UCSD-AML1 (cell line): ENCODE measurements around the gene MMP24OS.

Experiments
- DNase-seq: peaks from one replicate; lab custom pipeline; 2025; ENCODE audit not compliant: unreplicated experiment; lab: John Stamatoyannopoulos, UW

Gene MMP24OS

DNA sequence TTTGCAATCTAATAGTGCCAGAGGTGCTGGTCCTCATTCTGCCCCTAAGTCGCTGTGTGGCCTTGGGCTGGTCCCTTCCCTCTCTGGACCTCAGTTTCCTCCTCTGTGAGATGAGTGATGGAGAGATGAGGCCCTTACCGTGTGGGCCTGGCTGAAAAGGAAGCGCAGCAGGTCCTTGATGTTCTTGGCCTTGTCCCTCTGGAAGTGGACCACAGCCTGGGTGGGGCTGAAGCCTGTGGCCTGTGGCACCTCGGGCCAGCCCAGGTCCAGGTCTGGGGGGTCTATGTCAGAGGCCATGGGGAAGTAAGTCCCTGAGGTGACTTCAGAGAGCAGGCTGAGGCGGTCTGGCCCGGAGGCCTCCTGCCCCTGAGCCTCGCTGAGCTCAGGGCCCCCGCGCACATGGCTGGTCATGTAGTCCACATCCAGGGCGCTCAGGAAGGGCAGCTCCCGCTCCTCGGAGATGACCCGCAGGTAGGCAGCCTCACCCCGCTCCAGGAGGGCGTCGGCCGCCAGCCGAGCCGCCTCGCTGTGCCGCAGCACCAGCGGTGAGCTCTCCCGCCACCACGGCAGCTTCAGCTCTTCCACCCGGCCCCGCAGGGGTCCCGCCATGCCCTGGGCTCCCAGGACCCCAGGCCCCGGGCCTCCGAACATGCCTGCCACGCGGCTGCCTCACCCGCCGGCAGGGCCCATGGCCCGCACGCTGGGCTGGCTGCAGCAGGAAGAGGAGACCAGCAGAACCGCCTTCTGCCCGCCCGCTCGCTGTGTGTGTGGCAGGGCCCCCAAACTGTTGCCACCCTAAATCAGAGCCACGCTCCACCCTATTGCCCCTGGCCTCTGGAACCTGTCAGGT lies 14.0 kb upstream of the MMP24OS start, which contains the start of gene FAM83C:
FAM83C (minus strand) TSS at position 772 of the 850 bp plus-strand sequence; CDS start at position 651, 121 bp downstream.
- no peak for DNase-seq

DNA sequence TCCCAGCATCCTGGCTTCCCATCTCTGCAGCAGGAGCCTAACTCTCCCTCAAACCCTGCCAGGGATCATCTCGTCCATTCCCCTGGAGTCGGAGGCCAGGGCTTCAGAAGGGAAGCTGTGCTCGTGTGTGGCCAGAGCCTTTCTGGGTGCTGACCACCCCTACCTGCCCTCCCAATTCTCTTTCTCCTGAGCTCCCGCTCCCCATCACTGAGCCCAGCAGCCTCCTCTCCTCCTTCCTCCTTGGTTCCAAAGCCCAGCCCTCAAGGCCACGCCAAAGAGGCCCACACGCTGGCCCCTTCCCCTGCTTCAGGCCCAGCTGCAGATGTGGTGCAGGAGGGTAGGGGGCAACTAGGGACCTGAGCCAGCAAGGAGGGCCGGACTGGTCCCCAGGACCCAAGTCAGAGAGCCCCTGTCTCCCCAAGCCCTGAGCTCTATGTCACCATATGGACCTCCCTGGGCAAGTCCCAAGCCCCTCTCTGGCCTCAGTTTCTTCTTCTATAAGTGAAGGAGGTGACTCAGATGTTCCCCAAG lies 13.0 kb upstream of the MMP24OS start:
- DNase-seq: no peak

DNA sequence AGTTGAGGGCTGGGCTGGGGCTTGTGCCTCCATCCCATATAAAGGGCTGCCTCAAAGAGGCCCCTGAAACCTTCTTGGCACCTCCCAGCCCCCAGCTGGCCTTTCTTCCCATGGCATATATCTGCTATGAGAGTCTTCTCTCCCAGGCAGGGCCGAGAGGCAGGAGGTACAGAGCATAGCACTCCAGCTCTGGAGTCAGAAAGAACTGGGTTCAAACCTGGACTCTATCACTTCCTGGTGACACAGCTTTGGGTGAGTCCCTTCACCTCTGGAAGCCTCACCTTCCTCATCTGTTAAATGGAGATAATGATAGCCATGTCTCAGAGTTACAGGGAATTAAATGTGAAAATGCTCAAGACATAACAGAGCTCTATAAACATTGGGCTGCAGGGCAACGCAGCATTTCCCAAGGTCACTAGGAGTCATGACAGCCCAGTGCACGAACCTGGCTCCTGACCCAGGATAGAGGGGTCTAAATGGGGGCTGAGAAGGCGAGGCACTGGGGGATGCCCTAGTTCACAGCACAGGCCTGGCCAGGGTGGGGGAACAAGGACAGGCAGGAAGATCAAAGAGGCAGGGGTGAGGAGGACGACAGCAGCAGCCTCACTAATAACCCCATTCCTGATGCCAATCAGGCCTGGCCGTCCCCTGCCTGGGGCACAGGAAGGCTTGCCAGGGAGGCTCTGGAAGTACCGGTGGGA lies 12.4 kb upstream of the MMP24OS start:
- no peak for DNase-seq

DNA sequence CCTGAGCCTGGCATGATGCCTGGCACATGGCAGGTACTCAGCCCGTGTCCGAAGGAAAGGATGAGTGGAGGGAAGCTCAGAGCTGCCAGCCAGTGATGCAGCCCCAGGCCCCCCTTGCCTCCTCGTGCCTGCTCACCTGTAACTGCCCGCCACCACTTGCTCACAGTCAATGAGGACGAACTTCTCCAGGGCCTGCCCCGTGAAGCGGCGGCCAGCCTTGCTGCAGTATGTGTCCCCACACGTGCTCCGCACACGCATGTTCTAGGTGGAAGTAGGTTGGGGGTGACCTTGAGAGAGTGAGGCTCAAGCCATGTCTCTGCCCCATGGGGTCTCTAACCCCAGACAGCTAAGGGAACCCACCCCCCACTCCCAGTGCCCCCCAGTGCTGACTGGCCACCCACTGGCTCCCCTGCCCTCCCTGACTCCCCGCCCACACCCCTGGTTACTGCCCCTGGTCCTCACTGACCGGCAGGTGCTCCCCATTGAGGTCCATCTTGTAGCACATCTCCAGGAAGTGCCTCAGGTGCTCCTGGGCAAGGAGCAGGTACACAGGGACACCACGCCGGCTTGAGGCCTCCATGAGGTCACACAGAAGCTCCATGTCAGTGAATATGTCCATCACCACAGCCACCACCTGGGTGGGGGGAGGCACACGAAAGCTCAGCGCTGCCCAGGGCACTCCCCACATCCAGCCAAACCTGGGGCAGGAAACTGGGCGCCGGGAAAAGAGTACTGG lies 10.6 kb upstream of the MMP24OS start:
- no peak for DNase-seq

DNA sequence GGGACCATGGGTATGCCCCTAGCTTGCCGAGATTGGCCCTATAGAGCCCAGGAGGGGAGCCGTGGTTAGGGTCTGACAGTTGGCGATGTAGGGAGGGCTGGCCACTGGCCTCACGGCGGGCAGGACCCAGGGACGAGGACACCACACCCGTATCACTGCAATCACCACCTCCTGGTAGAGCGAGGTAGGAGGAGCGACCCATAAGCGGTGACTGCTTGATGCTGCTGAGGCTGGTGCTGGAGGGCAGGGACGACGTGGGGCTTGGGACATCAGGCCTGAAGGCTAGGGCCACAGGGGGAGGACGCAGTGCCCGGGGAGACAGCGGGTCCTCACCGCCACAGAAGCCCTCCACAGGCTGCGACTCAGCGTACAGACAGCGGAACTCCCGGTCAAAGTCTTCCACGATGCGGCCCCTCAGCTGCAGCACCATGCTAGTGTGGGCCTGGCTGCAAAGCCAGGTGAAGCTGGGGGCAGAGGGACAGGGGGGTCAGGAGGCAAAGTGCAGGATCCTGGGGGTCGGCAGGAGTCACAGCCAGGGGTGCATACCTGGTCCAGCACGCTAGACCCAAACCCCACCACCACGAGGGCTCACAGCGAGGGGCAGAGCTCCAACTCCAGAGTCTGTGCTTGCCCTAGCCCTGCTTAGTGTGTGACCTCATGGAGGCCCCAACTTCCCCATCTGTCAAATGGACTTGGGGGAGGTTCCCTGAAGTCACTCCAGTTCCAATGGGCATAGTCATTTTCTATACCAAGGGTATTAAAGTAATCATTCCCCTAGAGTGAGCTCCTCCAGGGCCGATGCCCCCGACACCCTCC lies 9.8 kb upstream of the MMP24OS start:
- no peak for DNase-seq

DNA sequence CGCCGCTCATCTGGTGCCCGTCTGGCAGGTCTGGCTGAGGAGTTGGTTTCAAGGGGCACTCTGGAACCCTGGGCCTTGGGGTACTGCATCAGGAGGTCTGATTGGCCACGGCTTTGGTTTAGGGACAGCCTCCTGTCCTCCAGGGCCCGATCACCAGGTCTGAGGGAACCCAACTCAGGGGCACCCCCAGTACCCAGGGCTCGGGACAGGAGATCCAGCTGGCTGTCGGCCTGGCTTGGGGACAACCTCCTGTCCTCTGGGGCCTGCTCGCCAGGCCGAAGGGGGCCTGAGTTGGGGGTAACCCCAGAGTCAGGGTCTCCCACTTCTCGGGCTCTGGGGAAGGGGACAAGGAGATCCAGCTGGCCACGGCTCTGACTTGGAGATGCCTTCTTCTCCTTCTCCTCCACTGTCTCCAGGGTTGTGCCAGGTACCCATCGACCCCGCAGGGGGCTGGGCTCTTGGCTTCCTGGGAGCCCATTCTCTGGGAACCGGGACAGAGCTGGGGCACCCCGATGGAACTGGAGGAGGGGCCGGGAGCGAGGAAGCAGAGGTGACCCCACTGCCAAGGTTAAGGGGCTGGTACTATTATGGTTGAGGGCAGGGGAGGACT lies 9.1 kb upstream of the MMP24OS start:
- no peak for DNase-seq

DNA sequence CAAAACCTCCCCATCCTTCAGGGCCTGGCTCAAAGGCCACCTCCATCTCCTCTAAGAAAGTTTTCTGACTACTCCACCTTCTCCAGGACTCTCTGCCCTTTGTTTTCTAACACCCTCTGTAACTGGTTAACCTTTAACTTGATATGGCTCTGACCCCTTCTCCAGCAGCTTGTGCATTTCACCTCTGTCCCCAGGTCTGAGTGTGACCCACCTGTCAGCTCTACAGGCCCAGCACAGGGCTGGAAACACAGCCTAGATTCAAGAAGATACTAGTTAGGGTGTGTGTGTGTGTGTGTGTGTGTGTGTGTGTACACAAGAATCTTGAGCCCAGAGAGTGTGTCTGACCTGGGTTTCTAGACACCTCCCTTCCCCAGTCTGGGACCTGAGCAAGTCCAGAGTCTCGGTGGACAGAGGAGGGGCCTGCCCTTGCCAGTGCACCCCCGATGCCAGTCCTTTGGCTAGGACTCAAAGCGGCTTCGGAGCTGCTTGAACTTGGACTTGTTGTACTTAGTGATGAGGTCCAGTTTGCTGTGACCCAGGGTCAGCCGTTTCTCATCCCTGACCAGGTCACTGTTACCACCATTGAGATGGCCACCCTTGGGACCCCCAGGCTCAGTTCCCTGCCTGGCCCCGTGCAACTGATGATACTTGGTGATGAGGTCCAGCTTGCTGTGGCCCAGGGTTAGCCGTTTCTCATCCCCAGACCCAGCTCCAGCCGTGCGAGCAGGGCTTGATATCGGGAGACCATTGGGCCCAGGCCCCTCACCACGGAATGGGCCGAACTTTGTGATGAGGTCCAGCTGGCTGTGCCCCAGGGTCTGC lies 8.4 kb upstream of the MMP24OS start:
- no peak for DNase-seq

DNA sequence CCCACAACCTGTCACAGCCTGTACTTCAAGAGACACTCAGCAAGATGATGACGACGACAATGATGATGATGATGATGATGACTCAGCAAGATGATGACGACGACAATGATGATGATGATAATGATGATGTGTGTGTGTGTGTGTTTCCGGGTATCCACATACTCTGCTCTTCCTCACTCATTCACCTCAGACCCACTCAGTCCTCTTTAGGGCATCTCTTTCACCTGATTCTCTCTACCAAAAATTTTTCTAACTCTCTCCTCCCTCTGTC lies 7.8 kb upstream of the MMP24OS start:
- DNase-seq: no peak

DNA sequence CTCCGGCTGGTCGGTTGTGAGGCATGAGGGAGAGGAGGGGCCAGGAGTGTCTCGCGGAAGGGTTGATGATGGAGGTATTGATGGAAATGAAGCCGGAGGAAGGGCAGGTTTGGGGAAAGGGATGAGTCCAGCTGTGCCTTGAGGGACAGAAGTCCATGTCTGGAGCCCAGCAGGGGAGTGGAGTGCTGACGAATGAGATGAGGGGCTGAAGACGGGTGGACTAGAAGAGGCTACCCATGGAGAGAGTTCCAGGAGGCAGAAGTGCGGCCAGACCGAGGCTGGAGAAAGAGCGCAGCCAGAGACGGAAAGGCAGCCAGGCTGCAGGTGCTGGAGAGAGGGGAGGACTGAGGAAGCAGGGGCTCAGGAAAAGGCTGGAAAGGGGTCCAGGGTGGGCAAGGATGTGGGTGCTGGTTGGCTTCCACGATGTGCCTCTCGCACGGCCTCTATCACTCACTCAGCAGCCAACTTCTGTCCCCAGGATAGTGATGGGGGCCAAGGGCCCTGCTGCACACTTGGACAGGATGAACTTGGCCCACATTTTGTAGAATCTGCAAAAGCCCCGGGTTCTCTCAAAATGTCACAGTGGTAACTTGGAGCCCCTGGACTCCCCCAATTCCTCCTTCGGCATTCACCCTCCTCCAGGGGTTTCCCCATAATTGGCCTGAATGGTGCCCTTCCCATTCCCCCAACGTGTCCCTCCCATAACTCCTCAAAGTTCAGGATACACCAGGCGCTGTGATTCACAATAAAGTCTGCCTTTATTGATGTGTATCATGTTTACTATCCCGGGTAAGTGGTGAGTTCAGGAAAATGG lies 7.3 kb upstream of the MMP24OS start:
- no peak for DNase-seq

DNA sequence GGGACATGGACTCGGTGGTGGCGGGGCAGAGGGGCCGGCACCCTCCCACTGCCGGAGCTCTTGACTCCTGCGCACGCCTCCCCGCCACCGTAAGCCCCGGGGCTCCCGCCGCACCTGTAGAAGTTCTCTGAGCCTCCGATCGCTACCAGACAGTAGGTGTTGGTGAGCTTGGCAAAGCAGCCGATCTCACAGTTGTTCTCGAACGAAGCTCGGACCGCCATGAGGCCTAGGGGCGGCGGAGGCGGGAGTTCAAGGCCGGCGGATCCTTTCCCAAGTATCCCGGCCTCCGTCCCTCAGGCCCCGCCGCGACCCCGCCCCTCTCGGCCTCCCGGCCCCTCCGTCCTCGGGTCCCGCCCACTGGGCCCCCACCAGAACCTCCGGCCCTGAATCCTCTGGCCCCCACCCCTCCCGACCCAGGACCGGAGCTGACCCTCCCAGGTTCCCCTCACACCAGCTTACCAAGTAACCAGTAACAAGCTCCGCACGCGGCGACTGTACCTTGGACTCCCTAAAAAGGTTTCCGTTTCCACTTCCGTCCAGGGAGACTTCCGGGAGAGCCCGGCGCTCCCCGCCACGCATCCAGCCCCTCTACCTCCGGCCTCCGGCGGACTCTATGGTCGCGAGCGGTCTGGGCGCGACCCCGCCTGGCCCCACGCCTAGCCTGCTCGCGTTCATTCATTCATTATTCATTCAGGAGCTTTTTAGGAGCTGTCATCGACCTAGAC lies 6.5 kb upstream of the MMP24OS start, which contains the start of gene EIF6:
EIF6 (minus strand) TSS at position 506 of the 725 bp plus-strand sequence; CDS start at position 221, 285 bp downstream.
- DNase-seq: peak; percentile 83

DNA sequence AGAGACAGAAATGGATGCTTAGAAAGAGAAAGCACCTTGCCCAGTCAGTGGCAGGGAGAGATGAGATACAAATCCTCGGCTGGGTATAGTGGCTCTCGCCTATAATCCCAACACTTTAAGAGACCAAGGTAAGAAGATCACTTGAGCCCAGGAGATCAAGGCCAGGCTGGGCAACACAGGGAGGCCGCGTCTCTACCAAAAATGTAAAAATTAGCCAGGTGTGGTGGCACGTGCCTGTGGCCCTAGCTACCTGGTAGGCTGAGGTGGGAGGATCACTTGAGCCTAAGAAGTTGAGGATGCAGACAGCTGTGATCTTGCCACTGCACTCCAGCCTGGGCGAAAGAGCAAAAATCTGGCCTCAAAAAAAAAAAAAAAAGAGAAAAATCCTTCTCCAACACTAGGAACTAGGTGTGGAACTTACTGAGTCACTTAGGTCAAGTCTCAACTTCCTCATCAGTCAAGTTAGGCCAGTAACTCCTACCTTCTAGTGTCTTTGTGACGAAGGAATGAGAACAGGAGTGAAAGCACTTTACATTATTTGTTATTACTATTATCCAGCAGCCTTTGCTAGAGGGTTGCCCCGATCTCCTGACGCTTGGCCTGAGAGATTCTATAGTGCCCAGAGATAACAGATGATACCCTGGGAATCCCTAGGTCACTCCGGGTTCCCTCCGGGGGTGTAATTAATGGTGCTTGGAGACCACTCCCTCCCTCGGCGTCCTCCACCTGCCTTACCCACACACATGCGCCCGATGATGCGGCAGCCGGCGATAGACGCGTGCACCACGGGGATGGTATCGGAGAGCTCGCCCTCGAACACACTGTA lies 5.7 kb upstream of the MMP24OS start:
- DNase-seq: no peak

DNA sequence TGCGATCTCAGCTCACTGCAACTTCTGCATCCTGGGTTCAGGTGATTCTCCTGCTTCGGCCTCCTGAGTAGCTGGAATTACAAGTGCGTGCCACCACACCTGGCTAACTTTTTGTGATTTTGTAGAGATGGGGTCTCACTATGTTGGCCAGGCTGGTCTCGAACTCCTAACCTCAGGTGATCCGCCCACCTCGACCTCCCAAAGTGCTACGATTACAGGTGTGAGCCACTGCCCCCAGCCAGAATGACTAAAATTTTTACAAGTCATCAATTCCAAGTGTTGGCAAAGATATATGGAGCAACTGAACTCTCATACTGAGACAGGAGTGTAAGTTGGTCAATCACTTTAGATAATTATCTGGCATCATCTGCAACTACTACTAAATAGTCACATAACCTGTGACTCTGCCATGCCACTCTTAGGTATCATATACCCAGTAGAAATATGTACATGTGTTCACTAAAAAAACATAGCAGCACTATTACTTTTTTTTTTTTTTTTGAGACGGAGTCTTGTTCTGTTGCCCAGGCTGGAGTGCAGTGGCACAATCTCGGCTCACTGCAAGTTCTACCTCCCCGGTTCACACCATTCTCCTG lies 3.7 kb upstream of the MMP24OS start:
- no peak for DNase-seq

DNA sequence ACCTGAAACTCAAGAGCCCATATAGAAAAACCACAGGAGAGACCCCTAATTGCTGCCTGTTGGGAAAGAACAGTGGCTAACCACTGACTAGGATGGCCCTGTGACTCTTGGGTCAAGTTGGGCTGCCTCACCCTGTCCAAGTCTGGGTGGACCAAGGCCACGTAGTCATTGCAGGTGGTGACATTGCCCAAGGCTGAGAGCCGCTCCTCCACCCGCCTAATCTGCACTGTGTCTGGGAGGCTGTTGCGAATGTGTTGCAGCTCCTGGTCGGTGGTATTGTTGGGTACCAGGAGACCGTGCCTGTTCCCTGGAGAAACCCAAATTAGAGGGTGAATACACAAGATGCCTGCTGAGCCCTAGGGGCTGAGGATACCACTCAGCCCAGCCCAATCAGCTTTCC lies 2.6 kb upstream of the MMP24OS start:
- no peak for DNase-seq

DNA sequence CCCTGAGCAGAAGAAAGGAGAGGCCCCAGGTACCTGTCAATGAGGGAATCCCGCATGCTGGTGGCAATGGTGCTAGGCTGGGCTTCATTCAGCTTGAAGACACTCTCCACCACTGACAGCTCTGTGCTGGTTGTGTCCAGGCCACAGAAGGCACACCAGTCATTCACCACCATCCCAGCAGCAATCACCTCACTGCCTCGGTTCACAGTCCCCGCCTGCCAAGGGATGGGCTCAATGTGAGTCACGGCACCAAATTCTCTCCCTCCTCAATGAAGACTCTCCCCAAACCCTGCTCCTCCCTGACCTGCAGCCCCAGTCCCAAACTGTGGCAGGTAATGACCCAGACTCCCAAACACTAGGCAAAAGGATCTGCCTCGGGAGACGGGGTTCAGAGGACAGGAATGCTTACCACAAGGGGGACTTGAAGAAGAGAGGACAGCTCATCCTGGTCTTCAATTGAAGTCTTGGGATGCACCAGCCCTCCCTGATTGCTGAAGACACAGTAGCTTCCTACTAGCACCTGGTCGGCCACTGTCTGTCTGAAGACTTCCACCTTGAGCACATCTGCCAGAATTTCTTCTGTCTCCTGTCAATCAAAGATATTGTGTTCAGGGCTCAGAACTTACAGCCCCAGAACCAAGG lies 1.7 kb upstream of the MMP24OS start:
- no peak for DNase-seq

DNA sequence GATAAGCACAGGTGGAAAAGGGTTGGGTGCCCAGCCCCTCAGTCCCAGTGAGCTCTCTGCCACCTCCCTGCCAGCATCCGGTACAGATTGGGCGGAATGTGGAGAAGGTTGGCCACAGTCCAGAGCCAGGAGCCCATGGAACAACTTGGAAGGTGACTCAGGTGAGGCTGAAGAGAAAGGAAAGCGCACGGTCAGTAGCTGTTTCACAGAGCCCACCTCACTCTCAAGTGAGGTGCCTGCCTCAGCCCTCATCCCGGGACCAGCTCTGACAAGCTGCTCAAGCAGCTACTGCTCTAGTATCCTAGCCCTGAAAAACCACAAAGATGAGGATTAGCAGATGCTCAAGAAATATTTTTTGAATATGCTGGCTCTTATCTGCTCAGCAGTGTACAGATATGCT lies 1.1 kb upstream of the MMP24OS start:
- no peak for DNase-seq

DNA sequence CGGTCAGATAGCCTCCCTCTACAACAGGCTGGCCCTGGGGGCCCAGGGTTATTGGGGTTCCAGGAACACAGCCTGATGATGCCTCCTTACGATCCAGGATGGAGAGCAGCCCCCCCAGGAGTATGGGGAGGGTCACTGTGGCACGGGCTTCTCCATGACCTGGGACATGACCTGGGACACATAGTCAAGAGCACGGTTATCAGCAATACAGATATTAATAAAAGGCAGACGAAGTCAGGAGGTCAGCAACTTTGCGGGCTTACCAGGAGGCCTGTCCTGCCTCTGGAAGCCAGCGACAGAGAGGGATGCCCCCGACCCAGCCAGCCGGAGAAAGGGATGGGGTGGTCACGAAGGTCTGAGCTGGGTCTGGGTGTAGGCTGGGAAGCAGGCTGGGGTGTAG lies 795 bp downstream of the MMP24OS start:
- no peak for DNase-seq
